Activated CD8-positive, alpha-beta memory T cell treated with anti-CD3 and anti-CD28 coated beads, Interleukin-2, amount 50 U/mL, for 1 hour (primary cell): ENCODE data around the gene UNC5C.
"Not testable (repeated sequence)": the region's sequence is repeated elsewhere in the genome, so short reads cannot be mapped to it uniquely, and the experiment has no call there.

Source experiments
- DNase-seq: peaks from one replicate; pipeline ENCODE4 v3.0.0-alpha.2; 2020; ENCODE audit errors: extremely low read depth

The UNC5C gene

GRCh38 chr4:95181996-95182306 is 366.8 kb downstream of the UNC5C start:
- DNase-seq: no peak

- no peak for DNase-seq
Observed at GRCh38 chr4:95181243-95181995, 367.4 kb downstream of the UNC5C start.

- DNase-seq: no peak
Observed at GRCh38 chr4:95180531-95181242, 368.1 kb downstream of the UNC5C start.

DNA sequence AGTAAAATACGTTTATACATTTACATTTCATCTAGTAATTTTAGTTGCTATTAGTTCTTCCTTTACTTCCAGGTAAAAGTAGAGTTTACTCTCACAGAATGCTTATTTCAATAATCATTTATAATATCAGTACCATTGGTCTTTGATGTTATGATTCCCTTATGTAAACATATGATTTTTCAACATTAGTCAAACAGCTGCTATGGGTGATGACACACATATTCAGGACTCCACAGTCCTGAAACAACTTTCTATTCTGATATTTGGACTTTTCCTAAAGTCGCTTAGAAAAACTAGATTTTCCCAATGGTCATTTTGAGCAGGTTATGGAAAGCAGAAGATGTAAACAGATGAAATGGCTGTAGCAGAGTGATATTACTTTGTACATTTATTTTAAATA is 369.8 kb downstream of the UNC5C start:
- no peak for DNase-seq

- not testable (repeated sequence) for DNase-seq
Observed at GRCh38 chr4:95171377-95171776, 377.4 kb downstream of the UNC5C start.

- no peak for DNase-seq
Observed at GRCh38 chr4:95170176-95170575, 378.6 kb downstream of the UNC5C start.

- DNase-seq: no peak
Observed at GRCh38 chr4:95167805-95168204, 381.0 kb downstream of the UNC5C start.

- DNase-seq: no peak
Observed at GRCh38 chr4:95165926-95166524, 382.7 kb downstream of the UNC5C start.

DNA sequence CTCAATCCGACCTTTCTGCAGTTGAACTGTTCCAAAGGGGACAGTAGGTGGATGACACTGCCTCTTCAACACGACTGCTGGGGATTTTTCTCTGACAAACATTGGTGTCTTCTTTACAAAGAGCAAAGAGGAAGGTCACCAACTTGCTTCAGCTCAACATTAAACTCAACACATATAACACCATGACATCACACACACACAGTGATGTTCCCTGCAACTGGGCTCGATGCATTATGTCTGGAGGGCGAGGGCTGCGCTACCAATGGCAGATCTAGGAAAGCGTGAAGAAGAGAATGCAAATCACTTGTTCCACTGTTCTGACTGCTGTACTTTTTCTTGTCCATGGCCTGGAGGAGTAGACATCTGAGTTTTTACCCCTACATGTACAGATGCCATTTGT is 385.9 kb downstream of the UNC5C start:
- DNase-seq: no peak

DNA sequence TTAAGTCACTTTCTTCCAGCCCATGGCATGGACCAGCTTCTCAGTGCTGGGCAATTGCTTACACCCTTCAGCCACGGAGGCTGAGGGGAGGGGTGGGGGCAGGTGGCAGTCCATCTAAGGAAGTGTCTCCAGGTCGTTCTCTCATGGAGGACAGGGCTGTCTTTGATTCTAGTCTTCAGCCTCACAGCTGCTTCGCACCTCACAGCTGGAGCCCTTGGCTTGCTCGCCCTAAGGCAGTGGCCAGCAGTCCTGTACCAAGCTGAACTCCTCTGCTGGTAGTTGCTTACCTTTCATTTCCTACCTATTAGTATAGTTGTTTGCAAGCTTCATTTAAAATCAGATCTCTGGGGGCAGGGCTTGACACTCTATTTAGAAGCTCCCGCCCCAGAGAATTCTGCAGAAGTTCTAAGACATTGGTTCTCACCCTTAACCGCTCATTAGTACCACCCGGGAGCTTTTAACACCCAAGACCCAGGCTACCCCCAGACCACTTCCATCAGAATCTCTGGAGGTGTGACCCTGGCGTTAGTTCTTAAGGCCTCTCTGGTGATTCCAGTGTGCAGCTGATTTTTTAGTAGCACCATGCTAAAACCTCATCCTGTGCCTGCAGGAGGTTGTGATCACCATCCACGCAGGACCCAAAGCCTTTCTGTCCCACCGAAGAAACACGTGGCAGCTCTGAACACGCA is 386.8 kb downstream of the UNC5C start:
- no peak for DNase-seq

DNA sequence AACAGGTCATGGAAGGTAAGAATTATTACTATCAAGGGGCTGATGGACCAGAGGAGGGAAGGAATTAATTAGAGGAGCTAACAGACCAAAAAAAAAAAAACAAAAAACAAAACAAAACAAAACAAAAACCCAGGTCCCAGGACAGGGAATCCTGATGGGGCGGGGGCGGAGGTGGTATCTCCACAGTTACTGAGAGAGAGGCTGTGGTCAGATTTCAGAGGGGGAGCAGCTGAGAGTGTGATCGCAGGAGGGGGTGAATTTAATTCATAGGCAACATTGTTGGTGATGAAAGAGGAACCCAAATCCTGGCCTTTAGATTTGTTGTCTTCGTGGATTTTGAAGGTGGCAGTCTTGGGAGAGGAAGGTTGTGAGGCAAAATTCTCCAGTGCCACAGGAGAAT is 389.4 kb downstream of the UNC5C start:
- DNase-seq: no peak

DNA sequence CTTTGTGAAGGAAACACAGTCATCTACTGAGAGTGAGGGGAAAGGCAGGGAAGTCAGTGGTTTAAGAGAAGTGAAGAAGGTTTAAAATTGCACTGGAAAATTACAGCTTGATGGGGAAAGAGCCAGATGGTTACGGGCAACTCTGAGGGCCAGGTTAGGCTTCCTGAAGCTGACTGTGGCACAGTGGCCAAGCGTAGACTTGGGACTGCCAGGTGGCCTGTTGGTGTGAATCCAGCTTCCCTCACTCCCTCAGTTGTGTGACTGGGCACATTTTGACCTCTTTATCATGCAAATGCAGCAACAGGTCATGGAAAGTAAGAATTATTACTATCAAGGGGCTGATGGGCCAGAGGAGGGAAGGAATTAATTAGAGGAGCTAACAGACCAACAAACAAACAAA is 390.1 kb downstream of the UNC5C start:
- DNase-seq: no peak

GRCh38 chr4:95158045-95158444 is 390.7 kb downstream of the UNC5C start:
- DNase-seq: no peak

- DNase-seq: no peak
Observed at GRCh38 chr4:95157596-95157995, 391.2 kb downstream of the UNC5C start.

DNA sequence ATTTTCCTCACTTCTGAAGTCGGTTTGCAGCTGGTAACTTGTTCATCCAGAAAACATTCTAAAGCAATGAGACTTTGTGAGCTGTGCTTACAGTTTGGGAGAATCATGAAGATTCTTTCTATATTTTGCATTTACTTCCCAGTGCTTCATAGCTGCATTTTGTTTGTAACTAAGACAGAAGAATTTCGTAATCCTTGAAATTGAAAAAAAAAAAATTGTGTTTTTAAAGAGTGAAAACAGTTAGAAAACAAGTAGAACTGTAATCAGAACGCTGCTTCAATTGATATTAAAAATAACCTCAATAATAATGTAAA is 392.4 kb downstream of the UNC5C start:
- DNase-seq: no peak

DNA sequence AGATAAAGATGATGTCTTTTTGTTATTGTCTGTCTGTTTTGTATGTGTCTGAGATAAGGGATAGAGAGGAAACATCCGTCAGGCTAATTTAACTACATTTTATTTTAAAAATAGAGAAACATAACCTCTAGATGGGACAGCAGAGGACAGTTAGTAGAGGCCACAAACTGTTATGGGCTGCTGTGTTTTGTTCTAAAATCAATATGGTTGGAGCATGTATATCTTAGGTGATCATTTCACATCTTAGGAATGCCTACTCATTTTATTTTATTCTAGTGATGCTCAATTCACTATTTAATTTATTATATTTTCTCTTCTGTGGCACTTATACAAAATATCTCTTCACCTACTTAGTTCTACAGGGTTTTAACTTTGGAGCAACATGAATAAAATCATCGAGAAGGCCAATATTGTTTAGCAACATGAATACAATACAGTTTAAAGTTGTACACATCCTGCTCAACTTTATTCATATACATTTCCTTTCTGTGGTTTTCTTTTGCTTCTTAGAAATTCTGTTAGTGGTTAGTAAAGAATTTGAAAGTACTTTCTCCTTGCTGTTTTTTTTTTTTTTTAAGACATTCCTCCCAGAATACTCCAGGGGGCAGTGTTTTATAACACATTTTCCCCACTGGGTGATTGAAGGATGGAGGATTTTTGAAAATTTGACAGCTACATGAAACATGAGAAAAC is 392.9 kb downstream of the UNC5C start:
- DNase-seq: no peak

DNA sequence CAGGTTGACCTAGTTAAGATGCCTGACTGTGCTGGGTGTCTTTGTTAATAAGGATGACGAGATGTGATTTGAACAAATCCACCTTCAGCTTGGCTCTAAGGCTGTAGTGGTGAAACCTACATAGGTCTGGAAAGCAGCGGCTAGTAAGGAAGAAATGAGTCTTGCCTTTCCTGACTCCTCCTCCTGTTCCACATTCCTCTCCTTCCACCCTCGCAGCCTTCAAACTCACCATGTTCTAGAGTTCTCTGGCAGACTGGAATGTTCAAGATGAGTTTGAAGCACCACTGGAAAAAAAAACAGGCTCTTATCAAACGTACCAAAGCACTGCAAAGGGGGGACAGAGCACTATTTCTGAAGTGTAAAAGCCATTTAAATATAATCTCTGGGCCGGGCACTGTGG is 395.6 kb downstream of the UNC5C start:
- DNase-seq: no peak

GRCh38 chr4:95151255-95151654 is 397.5 kb downstream of the UNC5C start:
- DNase-seq: no peak

DNA sequence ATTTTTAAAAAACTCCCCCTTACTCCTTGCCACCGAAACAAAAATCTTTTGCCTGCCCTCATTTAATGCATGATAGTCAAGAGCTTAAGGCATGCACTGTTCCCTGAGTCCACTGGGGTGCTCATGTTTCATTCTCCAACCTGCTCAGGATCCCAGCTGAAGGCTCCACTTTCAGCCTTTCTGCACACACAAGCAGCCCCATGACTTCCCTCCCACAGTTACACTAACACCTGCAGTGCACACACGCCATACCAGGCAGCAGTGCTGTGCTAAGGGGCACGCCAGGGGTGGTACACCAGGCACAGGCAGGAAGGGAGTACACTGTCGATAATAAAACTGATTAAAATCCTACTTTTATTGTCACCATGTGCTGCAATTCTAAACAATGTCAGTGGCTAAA is 405.8 kb downstream of the UNC5C start:
- no peak for DNase-seq

DNA sequence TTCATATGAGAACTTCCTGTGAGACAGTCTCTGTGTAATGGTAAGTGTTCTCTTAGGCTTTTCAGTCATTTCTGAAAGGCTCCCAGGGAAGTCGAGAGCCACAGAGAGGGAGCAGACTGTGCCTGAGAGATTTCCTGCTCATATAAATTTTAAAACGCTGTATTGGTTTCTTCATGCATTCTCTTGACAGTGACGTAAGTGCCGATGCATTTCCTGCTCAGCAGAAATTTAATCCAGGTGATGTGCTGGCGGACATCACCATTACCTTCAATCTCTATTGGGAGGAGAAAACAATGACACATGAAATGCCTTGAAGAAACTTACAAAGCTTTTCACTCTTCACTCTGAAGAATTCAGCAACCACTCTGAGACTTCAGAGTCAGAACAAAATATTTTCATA is 407.4 kb downstream of the UNC5C start:
- no peak for DNase-seq

DNA sequence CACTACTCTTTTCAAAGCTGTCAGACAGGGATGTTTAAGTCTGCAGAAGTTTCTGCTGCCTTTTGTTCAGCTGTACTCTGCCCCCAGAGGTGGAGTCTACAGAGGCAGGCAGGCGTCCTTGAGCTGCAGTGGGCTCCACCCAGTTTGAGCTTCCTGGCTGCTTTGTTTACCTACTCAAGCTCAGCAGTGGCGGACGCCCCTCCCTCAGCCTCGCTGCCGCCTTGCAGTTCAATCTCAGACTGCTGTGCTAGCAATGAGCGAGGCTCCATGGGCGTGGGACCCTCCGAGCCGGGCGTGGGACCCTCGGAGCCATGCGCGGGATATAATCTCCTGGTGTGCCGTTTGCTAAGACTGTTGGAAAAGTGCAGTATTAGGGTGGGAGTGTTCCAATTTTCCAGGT is 409.3 kb downstream of the UNC5C start:
- not testable (repeated sequence) for DNase-seq

- not testable (repeated sequence) for DNase-seq
Observed at GRCh38 chr4:95134016-95134415, 414.8 kb downstream of the UNC5C start.
